Neural progenitor cell (in vitro differentiated cells): ENCODE results near the gene UXT. TPM values are rescaled to one million over a fixed set of nuclear protein-coding genes. Genes with fewer than 3 reads are reported as not detected.

Experiments
- DNase-seq: peaks from one replicate; pipeline ENCODE4 v3.0.0-alpha.2; 2016; ENCODE audit warnings: low spot score
- H2AFZ ChIP-seq: fragments of 200-600 bp; sonication (generic); replicated peaks from 2 replicates; pipeline ENCODE4 v1.6.1; 2016; ENCODE audit warnings: antibody characterized with exemption
- H3F3A ChIP-seq: fragments of 200-600 bp; sonication (generic); 2 replicates; pipeline ENCODE4 v1.6.1; 2016; ENCODE audit warnings: antibody characterized with exemption, low read depth
- H3K27ac ChIP-seq: fragments of 200-600 bp; sonication (generic); 2 replicates; pipeline ENCODE4 v1.5.1; 2016; ENCODE audit warnings: mild to moderate bottlenecking
- H3K27me3 ChIP-seq: fragments of 200-600 bp; sonication (generic); 2 replicates; pipeline ENCODE4 v1.6.1; 2016; ENCODE audit warnings: mild to moderate bottlenecking, moderate library complexity
- H3K36me3 ChIP-seq: fragments of 200-600 bp; sonication (generic); 2 replicates; pipeline ENCODE4 v1.5.1; 2016
- H3K4me1 ChIP-seq: fragments of 200-600 bp; sonication (generic); 2 replicates; pipeline ENCODE4 v1.6.1; 2016; ENCODE audit warnings: mixed run types
- H3K4me2 ChIP-seq: fragments of 200-600 bp; sonication (generic); 2 replicates; pipeline ENCODE4 v1.6.1; 2016
- H3K4me3 ChIP-seq: fragments of 200-600 bp; sonication (generic); 2 replicates; pipeline ENCODE4 v1.5.1; 2016
- H3K79me2 ChIP-seq: fragments of 200-600 bp; sonication (generic); 2 replicates; pipeline ENCODE4 v1.6.1; 2016; ENCODE audit warnings: low read depth
- H3K9ac ChIP-seq: fragments of 200-600 bp; sonication (generic); 2 replicates; pipeline ENCODE4 v1.6.1; 2016
- H3K9me3 ChIP-seq: fragments of 200-600 bp; sonication (generic); 2 replicates; pipeline ENCODE4 v1.5.1; 2016; ENCODE audit warnings: low read depth
- H4K20me1 ChIP-seq: fragments of 200-600 bp; sonication (generic); 2 replicates; pipeline ENCODE4 v1.6.1; 2016; ENCODE audit warnings: low read depth
- H3K27ac Mint-ChIP-seq: 3 replicates; pipeline ENCODE4 v1.8.0; 2021; ENCODE audit warnings: mixed read lengths
- H3K27me3 Mint-ChIP-seq: 2 replicates; pipeline ENCODE4 v1.8.0; 2022; ENCODE audit warnings: low read depth, mild to moderate bottlenecking, inconsistent platforms, moderate library complexity, mixed read lengths; ENCODE audit not compliant: insufficient read depth
- H3K36me3 Mint-ChIP-seq: 3 replicates; pipeline ENCODE4 v1.8.0; 2021; ENCODE audit warnings: mixed read lengths
- H3K4me1 Mint-ChIP-seq: 3 replicates; pipeline ENCODE4 v1.8.0; 2021; ENCODE audit warnings: mixed read lengths
- H3K4me3 Mint-ChIP-seq: 3 replicates; pipeline ENCODE4 v1.8.0; 2021; ENCODE audit warnings: mild to moderate bottlenecking, moderate library complexity, mixed read lengths
- H3K9me3 Mint-ChIP-seq: 3 replicates; pipeline ENCODE4 v1.8.0; 2020; ENCODE audit warnings: mixed read lengths
- CTCF ChIP-seq: fragments of 200-600 bp; sonication (generic); IDR thresholded peaks from 2 replicates; pipeline ENCODE4 v1.5.1; 2017; ENCODE audit warnings: antibody characterized with exemption, mild to moderate bottlenecking
- EZH2 ChIP-seq: fragments of 200-600 bp; sonication (generic); IDR thresholded peaks from 2 replicates; pipeline ENCODE4 v1.6.1; 2017; ENCODE audit warnings: antibody characterized with exemption, mild to moderate bottlenecking, moderate library complexity
- EZH2phosphoT487 ChIP-seq: fragments of 200-600 bp; sonication (generic); IDR thresholded peaks from 2 replicates; pipeline ENCODE4 v1.6.1; 2017; ENCODE audit warnings: antibody characterized with exemption
- total RNA-seq: library from RNA; depleted of rRNA; stranded (reverse); fragments of >200 nt; gene quantifications from 2 replicates; pipeline ENCODE4 v1.2.3, GENCODE V29; 2015; ENCODE audit warnings: low replicate concordance

The UXT gene
- total RNA-seq, 1 donor from 2014 or later: 91.9 TPM

- H3K27ac ChIP-seq: no peak overlapping the region
- no peaks in the 10 kb centered on the region for H3K27me3 ChIP-seq
- no peaks in the 10 kb centered on the region for H3K4me1 ChIP-seq
- no peak overlapping the region for H3K9ac ChIP-seq
- no peaks in the 10 kb centered on the region for H4K20me1 ChIP-seq
- no peak overlapping the region for H2AFZ ChIP-seq
- DNase-seq: no peak
- no peaks in the 10 kb centered on the region for H3K36me3 ChIP-seq
- no peak overlapping the region for H3K4me2 ChIP-seq
- H3K9me3 Mint-ChIP-seq: peaks cover 13% of the 10 kb centered on the region
- H3F3A ChIP-seq: no peaks in the 10 kb centered on the region
- H3K4me3 Mint-ChIP-seq: no peak overlapping the region
- no peak for TF ChIP-seq CTCF
- no peak for TF ChIP-seq EZH2
- no peak for TF ChIP-seq EZH2phosphoT487
- H3K36me3 Mint-ChIP-seq: no peaks in the 10 kb centered on the region
- peak overlapping the region; percentile 76 for H3K27ac Mint-ChIP-seq
- H3K79me2 ChIP-seq: no peaks in the 10 kb centered on the region
- no peaks in the 10 kb centered on the region for H3K9me3 ChIP-seq
- peaks cover 11% of the 10 kb centered on the region for H3K4me1 Mint-ChIP-seq
- H3K27me3 Mint-ChIP-seq: peaks cover 4% of the 10 kb centered on the region
- no peak overlapping the region for H3K4me3 ChIP-seq
Measured at GRCh38 chrX:47610511-47610910, 48.5 kb downstream of the UXT start.

DNA sequence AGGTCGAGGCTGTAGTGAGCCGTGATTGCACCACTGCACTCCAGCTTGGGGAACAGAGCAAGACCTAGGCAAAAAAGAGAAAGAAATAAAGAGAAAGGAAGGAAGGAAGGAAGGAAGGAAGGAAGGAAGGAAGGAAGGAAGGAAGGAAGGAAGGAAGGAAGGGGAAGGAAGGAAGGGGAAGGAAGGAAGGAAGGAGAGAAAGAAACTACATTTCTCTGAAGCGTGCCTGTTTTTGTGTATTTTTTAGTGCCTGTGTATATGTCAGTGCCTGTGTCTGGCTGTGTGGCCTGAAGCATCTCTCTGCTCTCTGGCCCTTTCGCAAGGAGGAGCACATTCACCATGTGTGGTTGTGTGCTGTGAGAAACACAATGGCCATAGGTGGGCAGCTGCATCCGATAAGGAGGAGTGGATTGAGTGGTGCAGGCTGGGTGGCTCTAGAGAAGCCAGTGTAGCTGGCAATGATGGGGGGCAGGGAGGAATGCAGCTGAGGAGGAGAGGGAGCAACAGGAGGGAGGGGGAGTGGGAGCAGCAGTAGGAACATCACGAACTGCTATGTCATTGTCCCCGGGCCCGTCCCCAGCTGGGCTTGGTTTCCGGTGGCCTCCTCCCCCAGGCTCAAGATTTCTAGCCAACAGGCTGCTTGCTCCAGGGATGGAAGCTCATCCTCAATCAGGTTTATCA, 50.7 kb downstream of the UXT start:
- Histone ChIP-seq H3K27ac (no peak overlapping the region), H3K27me3 (no peaks in the 10 kb centered on the region), H3K79me2 (no peaks in the 10 kb centered on the region), H4K20me1 (no peaks in the 10 kb centered on the region), H3K36me3 (no peaks in the 10 kb centered on the region), H3K9ac (no peak overlapping the region), H2AFZ (peak overlapping the region; percentile 50), H3K4me2 (no peak overlapping the region), H3K4me3 (no peak overlapping the region), H3K9me3 (no peaks in the 10 kb centered on the region), H3K4me1 (no peaks in the 10 kb centered on the region), H3F3A (no peaks in the 10 kb centered on the region)
- H3K27me3 Mint-ChIP-seq: peaks cover 4% of the 10 kb centered on the region
- H3K4me1 Mint-ChIP-seq: peaks cover 11% of the 10 kb centered on the region
- H3K4me3 Mint-ChIP-seq: no peak overlapping the region
- DNase-seq: peak; percentile 44
- TF ChIP-seq EZH2phosphoT487: no peak
- TF ChIP-seq CTCF: no peak
- TF ChIP-seq EZH2: no peak
- H3K36me3 Mint-ChIP-seq: no peaks in the 10 kb centered on the region
- peak overlapping the region; percentile 88 for H3K27ac Mint-ChIP-seq
- H3K9me3 Mint-ChIP-seq: peaks cover 15% of the 10 kb centered on the region

DNA sequence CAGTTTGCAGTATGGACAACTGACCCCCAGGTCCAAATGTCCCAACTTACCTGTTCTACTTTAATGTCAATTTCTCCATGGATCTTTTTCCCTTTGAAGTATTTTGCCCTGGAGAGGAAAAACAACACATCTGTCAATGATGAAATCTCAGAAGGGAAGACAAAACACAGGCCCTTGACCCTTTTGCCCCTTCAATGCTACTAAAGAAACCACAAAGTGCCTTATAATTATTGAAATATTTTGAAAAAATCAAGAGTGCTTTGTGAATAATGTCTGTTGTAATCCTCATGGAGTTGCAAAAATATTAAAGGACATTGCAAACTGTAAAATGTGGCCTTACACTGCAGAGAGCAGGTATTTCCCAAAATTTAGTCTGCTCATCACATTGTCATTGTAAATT, 51.9 kb downstream of the UXT start:
- Mint-ChIP-seq H3K4me1 (peaks cover 11% of the 10 kb centered on the region), H3K27me3 (peaks cover 4% of the 10 kb centered on the region), H3K36me3 (no peaks in the 10 kb centered on the region), H3K27ac (no peak overlapping the region), H3K4me3 (no peak overlapping the region), H3K9me3 (peaks cover 10% of the 10 kb centered on the region)
- H4K20me1 ChIP-seq: no peaks in the 10 kb centered on the region
- H3K27me3 ChIP-seq: no peaks in the 10 kb centered on the region
- no peak overlapping the region for H3K9ac ChIP-seq
- H3K79me2 ChIP-seq: no peaks in the 10 kb centered on the region
- no peak overlapping the region for H3K27ac ChIP-seq
- no peaks in the 10 kb centered on the region for H3K36me3 ChIP-seq
- no peak overlapping the region for H2AFZ ChIP-seq
- H3K4me2 ChIP-seq: no peak overlapping the region
- TF ChIP-seq EZH2phosphoT487 (no peak), EZH2 (no peak), CTCF (no peak)
- DNase-seq: no peak
- no peak overlapping the region for H3K4me3 ChIP-seq
- no peaks in the 10 kb centered on the region for H3K9me3 ChIP-seq
- H3K4me1 ChIP-seq: no peaks in the 10 kb centered on the region
- no peaks in the 10 kb centered on the region for H3F3A ChIP-seq
